Adipose tissue (tissue), 3 donors: Measurements from ENCODE around the gene SCN1B. TPM values are rescaled to one million over a fixed set of nuclear protein-coding genes. Genes with fewer than 3 reads are reported as not detected.
"Not testable (repeated sequence)": the region's sequence is repeated elsewhere in the genome, so short reads cannot be mapped to it uniquely, and the experiment has no call there.

Experiments used
- H3K27ac ChIP-seq: one replicate; pipeline ENCODE4 v1.5.1; 2013; ENCODE audit warnings: low read depth, low read length
- WGBS, 3 donors: extraction: QIAGEN DNeasy Blood & Tissue Kit; methylation state at CpG; one replicate each; pipeline ENCODE4 v1.1.7; 2013; 5-methylcytosine and 5-hydroxymethylcytosine counted together
- polyA plus RNA-seq, 3 donors: library from polyadenylated mRNA; stranded (reverse); fragments of 200-250 nt; gene quantifications; one replicate each; pipeline ENCODE4 v1.2.3, GENCODE V29; 2013
- donor health status: healthy with polysubstance abuse.
- donor health status: Bipolar disorder and iron deficiency.
- donor health status: healthy.

SCN1B gene
- polyA plus RNA-seq, 3 donors: 5.2 to 22.5 (median 7.9) TPM

DNA sequence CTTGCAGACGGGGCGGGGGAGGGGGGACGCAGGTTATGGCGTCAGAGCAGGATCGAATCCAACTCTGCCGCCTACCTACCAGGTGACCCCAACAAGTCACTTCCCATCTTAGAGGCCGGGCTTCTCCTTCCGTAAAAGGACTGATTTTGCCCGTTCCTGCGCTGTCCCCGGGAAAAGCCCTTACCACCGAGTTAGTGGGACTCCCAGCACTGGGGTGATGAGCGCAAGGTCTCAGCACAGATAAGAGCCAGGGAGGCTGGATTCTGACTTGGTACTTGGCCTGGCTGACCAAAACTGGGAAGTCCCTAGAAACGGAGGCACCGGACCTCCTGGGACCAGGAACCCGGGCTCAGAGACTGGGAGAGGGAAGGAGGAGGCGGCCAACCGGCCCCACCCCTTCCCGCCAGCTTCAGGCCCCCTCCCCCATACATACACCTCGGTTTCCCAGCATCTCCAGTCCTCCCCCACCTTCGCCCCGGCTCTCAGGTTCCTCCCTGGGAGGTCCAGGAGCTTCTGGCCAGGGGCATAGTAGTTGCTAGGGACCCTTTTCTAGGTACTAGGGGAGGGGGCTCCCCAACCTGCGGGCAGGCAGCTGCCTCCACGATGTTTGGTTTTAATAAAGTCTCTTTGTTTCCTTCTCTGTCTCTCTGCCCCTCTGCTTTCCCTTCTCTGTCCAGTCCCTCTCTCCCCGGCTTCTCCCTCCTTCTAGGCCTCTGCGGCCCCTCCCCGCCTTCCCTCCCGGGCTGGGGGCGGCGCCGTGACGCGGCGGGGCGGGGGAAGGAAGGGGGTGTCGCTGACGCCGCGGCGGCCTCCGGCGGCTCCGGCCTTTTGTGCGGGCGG lies 30.6 kb upstream of the SCN1B start, which contains the start of gene GRAMD1A:
Gene GRAMD1A (plus strand): TSS at position 826 of the 840 bp plus-strand sequence. CDS start 156 bp downstream, outside the sequence.
- 1 to 2% (median 2%) methylated on average over 24 to 40 of the region's 45 CpGs for WGBS, 3 donors
- H3K27ac ChIP-seq: peak within 1 kb of the TSS; percentile 93

DNA sequence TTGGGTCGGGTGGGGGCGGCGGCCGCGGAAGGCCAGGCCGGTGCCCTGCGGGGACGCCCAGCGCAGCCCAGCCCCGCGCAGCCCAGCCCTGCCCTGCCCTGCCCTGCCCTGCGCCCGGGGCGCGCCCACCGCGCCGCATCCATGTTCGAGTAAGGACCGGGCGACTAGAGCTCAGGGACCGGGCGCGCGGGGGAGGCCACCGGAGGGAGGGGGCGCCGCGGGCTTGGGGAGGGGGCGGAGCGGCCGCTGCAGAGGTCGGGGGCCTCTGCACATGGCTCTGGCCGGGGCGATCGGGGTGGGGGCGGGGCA lies 30.0 kb upstream of the SCN1B start:
- 0 to 3% (median 1%) methylated on average over 6 to 36 of the region's 37 CpGs for WGBS, 3 donors
- peak overlapping the region; percentile 93 for H3K27ac ChIP-seq

DNA sequence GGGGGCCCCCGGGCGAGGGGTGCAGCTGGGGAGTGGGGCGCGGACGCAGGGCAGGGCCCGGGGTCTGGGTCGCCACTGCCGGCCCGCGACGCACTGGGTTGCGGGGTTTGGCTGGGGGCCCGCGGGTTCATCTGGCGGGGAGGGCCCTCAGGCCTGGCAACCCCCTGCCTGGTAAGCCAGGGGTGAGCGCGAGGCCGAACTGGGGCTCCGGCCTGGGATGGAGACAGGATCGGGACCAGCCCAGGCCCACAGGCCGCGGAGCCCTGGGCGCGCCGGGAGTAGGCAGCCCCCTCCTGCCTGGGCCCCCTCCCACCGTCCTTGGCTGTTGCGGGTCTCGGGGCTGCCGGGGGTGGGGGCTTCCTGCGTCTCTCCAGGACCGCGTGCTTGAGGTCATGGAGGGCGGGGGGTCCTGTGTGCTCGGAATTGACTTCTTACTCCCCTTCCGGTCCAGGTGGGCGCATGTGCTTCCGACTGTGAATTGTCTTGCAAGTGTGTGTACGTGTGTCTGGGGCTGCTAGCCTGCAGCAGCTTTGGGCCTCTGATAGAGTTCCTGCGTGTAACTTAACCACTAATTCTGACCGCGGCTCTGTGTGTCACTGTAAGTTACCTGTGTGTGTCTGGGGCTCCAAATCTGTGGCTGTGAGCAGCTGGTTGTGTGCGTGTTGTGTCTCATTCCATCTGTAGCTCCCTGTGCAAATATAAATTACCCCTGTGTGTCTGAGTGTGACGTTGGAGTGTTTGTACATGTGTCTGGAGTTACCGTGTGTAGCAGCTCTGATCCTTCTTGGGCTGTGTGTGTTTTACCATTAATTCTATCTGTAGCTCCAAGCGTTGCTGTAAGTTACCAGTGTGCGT lies 29.4 kb upstream of the SCN1B start:
- WGBS, 3 donors: 2 to 4% (median 3%) methylated on average over 27 to 46 of the region's 46 CpGs
- peak overlapping the region; percentile 93 for H3K27ac ChIP-seq

DNA sequence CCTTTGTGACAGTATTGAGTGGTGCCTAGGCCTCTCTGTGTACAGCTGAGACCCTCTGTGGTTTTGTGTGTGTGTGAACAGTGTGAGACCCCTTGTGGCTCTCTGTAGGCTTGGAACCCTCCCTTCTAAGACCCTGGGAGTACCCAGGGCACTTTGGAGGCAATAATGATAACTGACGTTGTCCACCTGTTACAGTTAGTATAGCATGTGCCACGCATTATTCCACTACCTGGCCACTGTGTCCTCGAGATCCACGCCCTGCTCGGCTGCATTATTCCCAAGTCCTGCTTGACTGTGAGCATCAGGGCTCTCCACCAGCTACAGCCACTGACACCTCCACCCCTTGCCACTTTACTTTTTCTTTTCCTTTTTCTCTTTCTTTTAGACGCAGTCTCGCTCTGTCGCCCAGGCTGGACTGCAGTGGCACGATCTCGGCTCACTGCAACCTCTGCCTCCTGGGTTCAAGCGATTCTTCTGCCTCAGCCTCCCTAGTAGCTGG lies 28.2 kb upstream of the SCN1B start:
- no peak overlapping the region for H3K27ac ChIP-seq
- WGBS, 3 donors: 89 to 91% (median 90%) methylated on average over 11 of the region's 11 CpGs

DNA sequence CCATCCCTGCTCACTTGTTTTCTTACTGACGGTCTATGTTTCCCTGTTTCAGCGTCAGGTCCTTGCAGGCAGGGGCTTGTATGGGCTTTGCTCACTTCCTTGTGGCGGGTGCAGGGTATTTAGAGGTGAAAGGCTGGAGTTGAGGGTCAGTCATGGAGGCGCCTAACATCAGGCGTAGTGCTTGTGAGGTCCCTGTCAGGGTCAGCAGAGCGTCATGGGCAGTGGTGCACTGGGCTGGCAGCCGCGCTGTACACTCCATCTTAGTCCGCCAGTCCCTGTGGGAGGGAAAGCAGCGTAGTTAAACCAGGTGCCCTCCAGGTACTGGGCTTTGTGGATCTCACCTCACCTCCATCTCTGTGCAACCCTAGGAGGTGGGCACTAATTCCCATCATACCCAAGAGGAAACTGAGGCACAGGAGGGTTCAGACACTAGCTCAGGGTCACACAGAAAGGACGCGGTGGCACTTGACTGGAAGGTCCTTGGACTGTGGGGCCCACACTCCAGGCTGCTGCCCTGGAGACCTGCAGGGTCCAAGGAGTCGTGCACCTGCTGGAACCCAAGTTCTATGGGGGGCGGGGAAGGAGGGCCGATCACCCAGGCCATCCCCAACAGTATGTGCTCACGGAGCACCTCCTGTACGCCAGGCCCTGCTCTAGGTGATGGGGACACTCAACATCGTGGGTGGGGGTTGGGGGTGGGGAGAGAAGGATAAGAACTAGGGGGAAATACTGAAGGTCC lies 25.6 kb upstream of the SCN1B start:
- no peak overlapping the region for H3K27ac ChIP-seq
- 84 to 93% (median 91%) methylated on average over 18 of the region's 18 CpGs for WGBS, 3 donors

DNA sequence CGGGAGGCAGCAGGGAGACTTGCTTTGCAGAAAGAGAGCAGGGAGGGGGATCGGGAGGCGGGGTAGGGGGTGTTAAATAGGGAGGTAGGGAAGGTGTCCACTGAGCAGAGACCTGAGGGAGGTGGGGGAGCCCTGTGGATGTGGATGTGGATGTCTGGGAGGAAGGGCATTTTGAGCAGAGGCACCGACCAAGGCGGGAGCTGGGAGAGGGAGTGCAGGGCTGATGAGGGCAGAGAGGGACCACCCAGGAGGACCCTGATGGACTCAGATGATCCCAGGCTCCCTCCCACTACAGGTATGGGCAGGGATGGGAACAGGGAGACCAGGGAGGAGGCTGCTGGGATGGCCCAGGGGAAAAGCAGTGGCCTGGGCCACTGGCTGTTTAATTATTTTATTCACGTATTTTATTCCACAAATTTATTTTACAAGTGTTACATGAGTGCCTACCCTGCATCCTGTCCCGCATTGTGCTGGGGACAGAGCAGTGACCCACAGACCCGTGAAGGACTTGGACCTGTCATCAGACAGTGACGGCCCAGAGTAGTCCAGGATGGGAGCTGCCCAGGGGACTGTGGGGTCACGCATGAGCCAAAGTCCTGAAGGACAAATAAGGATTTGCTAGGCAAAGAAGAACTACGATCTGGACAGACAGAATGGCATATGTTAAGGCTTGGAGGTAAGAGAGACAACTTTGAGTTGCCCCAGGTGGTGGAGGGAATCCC lies 24.9 kb upstream of the SCN1B start:
- WGBS, 3 donors: 82 to 88% (median 83%) methylated on average over 11 of the region's 11 CpGs
- H3K27ac ChIP-seq: no peak overlapping the region

DNA sequence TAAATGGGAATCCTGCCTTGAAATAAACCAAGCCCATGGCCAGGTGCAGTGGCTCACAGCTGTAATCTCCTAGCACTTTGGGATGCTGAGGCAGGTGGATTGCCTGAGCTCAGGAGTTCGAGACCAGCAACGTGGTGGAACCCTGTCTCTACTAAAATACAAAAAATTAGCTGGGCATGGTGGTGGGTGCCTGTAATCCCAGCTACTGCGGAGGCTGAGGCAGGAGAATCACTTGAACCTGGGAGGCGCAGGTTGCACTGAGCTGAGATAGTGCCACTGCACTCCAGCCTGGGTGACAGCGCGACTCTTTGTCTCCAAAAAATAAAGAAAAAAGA lies 24.3 kb upstream of the SCN1B start:
- H3K27ac ChIP-seq: not testable (repeated sequence)
- WGBS, 3 donors: 42 to 97% (median 87%) methylated on average over 6 of the region's 6 CpGs

DNA sequence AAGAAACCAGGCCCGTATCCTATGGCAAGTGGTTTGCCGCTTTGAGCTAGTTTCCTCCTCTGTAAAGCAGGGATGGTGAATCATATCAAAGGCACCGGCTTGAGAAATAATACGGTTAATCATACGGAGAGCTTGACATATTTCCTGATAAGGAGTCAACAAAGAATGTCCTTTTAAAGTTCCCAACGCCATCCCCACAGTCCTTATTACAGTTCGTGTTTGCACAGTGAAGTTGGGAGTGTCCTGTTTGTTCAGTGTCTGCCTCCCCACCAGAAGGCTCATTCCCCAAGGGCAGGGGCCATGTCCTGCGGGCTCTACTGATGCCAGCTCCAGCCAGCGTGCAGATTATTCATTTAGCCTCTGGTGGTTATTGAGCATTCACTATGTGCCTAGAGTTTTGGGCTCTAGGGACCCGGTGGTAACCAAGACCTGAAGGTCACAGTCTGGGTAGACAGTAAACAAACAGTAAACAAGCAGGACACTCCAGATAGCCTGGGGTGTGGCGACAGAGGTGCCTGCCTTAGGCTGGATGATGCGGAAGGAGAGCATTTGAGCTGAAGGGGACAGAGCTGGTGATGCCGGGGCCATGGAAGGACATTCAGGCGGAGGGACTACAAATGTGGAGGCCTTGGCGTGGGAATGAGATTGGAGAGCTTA lies 23.8 kb upstream of the SCN1B start:
- 31 to 80% (median 76%) methylated on average over 15 of the region's 15 CpGs for WGBS, 3 donors
- H3K27ac ChIP-seq: no peak overlapping the region

DNA sequence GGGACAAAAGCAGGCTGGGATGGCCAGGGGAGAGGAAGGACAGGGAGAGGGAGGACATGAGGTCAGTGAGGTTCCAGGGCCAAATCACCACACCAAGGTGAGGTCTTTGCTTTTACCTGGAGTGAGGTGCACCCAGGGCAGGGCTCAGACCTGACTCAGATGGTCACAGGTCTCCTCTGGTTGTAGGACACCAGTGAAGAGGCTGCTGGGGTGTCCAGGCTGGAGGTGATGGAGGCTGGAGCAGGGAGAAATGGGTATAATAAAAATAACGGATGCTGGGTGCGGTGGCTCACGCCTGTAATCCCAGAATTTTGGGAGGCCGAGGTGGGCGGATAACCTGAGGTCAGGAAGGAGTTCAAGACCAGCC lies 23.3 kb upstream of the SCN1B start:
- WGBS, 3 donors: 93 to 94% (median 93%) methylated on average over 5 of the region's 5 CpGs
- H3K27ac ChIP-seq: no peak overlapping the region

DNA sequence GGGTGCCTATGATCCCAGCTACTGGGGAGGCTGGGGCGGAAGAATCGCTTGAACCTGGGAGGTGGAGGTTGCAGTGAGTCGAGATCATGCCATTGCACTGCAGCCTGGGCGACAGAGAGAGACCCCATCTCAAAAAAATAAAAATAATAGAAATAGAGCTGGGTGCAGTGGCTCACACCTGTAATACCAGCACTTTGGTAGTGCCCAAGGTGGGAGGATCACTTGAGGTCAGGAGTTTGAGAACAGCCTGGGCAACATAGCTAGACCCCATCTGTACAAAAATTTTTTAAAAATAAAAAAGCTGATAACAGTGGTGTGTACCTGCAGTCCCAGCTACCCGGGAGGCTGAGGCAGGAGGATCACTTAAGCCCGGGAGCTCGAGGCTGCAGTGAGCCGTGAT lies 22.8 kb upstream of the SCN1B start:
- H3K27ac ChIP-seq: not testable (repeated sequence)
- 96 to 98% (median 98%) methylated on average over 8 of the region's 8 CpGs for WGBS, 3 donors

DNA sequence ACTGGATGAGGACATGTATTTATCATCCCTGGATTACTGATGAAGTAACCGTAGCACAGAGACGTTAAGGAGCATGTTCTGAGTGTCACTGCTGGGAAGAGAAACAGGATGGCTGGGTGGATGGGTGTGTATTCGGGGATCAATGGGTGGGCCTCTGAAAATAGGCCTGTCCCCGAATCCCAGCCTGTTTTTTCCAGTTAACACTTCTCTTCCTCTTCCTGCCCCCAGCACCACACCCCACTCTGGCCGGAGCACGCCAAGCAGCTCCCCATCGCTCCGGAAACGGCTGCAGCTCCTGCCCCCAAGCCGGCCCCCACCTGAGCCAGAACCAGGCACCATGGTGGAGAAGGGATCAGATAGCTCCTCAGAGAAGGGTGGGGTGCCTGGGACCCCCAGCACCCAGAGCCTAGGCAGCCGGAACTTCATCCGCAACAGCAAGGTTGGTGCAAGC lies 21.4 kb upstream of the SCN1B start:
- no peak overlapping the region for H3K27ac ChIP-seq
- WGBS, 3 donors: 72 to 90% (median 73%) methylated on average over 12 of the region's 12 CpGs

DNA sequence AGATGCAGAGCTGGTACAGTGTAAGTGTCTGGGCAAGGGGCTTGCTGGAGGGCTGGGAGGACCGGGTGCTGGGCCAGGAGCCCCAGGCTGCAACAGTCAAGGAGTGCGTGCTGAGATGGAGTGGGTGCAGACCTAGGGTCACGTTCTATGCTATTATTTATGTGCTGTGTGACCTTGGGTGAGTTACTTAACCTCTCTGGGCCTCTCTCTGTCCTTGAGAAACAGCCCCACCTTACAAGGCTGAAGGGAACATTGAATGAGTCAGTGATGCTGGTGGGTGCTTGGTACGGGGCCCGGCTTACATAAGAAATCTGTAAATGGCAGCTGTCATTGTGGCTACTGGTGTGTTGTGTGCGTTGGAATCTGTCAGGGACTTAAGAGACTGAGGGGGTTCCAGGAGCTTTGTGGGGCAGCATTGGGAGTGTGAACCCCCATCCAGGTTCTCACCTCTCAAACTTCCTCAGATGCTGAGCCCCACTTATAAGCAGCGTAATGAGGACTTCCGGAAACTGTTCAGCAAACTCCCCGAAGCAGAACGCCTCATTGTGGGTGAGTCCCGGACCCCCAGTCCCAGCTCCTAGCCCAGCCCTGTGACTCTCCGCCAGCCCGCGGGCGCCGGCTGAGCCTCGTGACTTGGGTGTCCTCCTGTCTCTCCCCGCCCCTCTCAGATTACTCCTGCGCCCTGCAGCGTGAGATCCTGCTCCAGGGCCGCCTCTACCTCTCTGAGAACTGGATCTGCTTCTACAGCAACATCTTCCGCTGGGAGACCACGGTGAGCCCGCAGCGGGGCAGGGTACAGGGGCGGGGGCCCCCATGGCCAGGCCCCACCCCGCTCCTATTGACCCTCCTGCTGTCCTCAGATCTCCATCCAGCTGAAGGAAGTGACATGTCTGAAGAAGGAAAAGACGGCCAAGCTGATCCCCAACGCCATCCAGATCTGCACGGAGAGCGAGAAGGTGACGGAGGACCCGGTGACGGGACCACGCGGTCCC lies 20.6 kb upstream of the SCN1B start:
- no peak overlapping the region for H3K27ac ChIP-seq
- 87 to 92% (median 92%) methylated on average over 36 of the region's 36 CpGs for WGBS, 3 donors

DNA sequence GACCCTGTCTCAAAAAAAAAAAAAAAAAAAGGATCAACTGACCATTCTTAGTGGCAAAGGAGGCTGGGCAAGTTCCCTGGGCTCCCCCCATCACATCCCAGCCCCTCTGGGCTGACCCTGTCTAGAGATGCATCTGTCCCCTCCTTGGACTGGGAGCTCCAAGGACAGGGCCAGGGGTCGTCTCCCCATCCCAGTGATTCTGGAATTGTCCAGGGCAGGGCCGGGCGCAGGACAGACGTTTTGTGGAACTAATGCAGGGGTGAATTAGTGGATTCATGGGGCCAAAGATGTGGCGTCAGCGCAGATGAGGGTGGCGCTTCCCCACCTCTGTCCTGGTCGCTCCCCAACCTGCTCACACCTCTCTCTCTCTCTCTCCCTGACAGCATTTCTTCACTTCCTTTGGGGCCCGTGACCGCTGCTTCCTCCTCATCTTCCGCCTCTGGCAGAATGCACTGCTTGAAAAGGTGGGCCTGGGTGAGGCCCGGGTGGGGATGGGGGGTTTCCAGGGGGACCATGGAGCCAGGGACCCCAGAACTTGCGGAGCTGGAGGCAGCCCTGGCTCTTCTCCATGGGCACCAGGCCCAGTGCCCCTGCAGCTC lies 19.1 kb upstream of the SCN1B start:
- 54 to 84% (median 65%) methylated on average over 13 of the region's 13 CpGs for WGBS, 3 donors
- H3K27ac ChIP-seq: no peak overlapping the region

DNA sequence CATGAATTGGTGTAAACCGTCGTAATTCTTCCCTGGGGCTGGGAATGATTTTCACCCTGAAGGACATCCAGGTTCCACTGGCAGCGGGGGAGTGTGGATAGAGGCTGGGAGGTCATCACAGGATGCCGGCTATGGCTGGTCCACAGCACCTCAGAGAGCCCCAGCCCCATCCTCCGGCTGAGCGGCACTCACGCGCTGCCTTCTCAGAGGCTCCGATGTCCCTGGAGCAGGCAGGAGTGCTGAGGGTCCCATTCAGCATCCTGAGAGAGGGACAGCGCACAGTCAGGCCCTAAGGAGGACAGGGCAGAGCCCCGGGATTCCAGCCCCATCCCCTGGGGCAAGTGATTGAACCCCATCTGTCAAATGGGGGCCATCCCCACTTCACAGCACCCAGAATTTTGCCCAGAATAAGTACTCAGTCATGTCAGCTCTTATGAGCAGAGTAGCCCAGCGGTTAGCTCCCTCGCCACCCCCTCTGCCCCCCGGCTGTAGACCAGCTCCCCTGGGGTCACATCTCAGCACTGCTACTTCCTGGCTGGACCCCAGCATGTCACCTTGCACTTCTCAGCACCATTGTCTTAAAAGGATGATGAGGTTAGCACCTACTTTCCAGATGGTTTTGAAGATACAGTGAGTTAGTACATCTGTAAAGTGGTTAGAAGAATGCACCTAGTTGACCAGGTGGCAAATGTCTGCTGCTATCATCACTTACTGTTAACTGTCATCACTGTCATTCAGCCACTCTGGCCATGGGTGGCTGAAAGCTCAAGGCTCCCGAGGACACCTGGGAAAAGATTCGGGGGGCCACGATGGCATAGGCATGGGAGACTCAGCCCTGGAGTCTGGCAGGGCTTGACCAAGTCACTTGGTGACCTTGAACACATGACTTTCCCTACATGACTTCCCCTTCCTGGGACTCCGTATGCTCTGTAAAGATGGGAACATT lies 18.3 kb upstream of the SCN1B start:
- 78 to 81% (median 80%) methylated on average over 18 of the region's 18 CpGs for WGBS, 3 donors

More for the DNA sequence above, 18.3 kb upstream of the SCN1B start:
- no peak overlapping the region for H3K27ac ChIP-seq
